NCI-H526 treated with DMSO at 0.1 percent for 48 hours (cell line): ENCODE measurements around the gene GTPBP3.
"Not testable (repeated sequence)": the region's sequence is repeated elsewhere in the genome, so short reads cannot be mapped to it uniquely, and the experiment has no call there.

Experiments used
- DNase-seq: peaks from one replicate; lab custom pipeline; 2025; lab: John Stamatoyannopoulos, UW

Gene GTPBP3

GRCh38 chr19:17336872-17337674 lies at the start of gene GTPBP3:
Gene GTPBP3, plus strand, starts transcription at chr19:17337553. Its CDS starts 59 bp downstream, at chr19:17337612.
- DNase-seq: peak; percentile 91

- DNase-seq: peak; percentile 2
Observed at GRCh38 chr19:17289489-17289888, 47.9 kb upstream of the GTPBP3 start.

- peak; percentile 40 for DNase-seq
Observed at GRCh38 chr19:17292301-17293074, 44.9 kb upstream of the GTPBP3 start.

DNA sequence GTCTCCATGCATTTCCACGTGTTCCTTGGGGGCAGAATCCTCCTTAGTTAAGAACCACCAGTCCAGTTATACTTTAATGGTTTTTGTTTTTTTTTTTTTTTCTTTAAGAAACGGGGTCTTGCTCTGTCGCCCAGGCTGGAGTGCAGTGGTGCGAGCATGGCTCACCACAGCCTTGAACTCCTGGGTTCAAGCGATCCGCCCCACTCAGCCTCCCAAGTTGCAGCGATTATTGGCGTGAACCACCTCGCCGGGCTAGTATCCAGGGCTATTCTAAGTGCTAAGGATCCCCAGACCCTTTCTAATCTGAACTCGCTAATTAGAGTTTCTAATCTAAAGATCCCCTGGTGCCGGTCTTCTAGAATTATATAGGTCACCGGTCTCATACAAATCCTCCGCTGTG lies 43.7 kb upstream of the GTPBP3 start:
- no peak for DNase-seq

- DNase-seq: no peak
Observed at GRCh38 chr19:17294051-17294891, 43.1 kb upstream of the GTPBP3 start.

GRCh38 chr19:17295551-17295950 lies 41.8 kb upstream of the GTPBP3 start:
- not testable (repeated sequence) for DNase-seq

DNA sequence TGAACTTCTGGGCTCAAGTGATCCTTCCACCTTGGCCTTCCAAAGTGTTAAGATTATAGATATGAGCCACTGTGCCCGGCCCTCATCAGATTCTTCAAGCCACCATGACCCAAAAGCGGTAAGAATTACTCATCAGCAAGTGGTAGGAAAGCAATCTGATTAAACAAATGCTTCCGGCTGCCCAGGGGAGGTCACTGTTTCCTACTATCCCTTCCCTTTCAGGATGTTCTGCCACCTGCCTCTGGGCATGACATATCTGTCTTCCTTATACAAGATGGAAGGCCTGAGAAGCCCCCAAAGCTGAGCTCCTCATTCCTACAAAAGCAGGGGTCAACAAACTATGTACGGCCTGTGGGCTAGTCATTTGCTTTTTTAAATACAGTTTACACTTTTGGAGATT lies 41.1 kb upstream of the GTPBP3 start:
- DNase-seq: no peak

GRCh38 chr19:17296976-17297375 lies 40.4 kb upstream of the GTPBP3 start:
- no peak for DNase-seq

GRCh38 chr19:17300992-17301619 lies 36.2 kb upstream of the GTPBP3 start:
- no peak for DNase-seq

GRCh38 chr19:17302391-17303166 lies 34.8 kb upstream of the GTPBP3 start:
- DNase-seq: peak; percentile 42

DNA sequence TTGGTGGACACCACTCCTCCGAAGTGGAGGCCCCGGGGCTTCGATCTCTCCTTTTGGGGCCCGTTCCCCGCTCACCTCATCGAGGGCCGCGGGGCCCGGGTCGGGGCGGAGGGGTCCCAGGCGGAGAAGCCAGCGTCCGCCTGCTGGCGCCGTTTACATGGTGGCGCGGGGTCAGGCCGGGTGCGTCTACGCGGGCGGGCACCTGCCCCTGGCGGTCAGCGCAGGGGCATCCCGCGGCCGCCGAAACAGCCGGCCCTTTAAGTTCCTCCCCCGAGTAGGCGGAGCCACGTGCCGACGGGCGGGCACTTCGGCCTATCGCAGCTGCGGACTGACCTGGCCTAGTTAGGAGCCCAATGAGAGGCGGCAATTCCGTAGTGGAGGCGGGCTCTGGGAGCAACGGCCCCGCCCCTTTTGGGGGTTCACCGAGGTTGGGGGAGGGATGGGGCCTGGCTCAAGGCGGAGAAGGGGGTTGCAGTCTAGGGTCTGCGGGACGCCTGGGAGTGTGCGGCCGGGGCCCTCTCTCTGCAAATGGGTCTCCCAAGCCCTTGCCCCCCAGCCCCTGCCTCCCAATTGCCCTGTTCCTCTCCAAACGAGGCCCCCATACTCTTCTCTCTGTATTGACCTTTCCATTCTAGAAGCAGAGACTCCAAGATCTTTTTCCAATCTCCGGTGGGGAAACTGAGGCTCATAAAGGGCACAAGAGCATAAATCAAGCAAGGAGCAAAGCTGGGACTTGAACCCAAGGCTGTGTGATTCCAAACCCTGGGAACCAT lies 34.0 kb upstream of the GTPBP3 start, which contains the start of gene ABHD8:
Gene ABHD8, minus strand, starts transcription at position 259 of the 773 bp plus-strand sequence. CDS start 1,809 bp downstream, outside the sequence.
- peak; percentile 48 for DNase-seq

DNA sequence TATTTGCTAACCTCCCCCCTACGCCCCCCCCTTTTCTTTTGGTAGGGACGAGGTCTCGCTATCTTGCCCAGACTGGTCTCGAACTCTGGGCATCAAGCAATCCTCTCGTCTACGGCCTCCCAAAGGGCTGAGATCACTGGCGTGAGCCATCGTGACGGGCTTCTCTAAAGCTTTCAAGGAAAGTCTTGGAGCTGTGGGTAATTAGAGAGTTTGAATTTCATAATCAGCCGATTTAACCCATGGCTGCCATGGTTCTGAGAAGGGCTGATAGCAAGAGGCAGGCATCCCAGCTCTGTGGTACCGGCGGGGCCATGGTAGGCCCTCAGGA lies 33.4 kb upstream of the GTPBP3 start:
- no peak for DNase-seq

- no peak for DNase-seq
Observed at GRCh38 chr19:17304386-17305215, 32.8 kb upstream of the GTPBP3 start.

GRCh38 chr19:17305216-17305516 lies 32.2 kb upstream of the GTPBP3 start:
- no peak for DNase-seq

GRCh38 chr19:17305517-17306284 lies 31.7 kb upstream of the GTPBP3 start, which contains the start of gene MRPL34:
Gene MRPL34, plus strand, starts transcription at chr19:17305872. Its CDS starts 21 bp downstream, at chr19:17305893.
- peak; percentile 92 for DNase-seq

DNA sequence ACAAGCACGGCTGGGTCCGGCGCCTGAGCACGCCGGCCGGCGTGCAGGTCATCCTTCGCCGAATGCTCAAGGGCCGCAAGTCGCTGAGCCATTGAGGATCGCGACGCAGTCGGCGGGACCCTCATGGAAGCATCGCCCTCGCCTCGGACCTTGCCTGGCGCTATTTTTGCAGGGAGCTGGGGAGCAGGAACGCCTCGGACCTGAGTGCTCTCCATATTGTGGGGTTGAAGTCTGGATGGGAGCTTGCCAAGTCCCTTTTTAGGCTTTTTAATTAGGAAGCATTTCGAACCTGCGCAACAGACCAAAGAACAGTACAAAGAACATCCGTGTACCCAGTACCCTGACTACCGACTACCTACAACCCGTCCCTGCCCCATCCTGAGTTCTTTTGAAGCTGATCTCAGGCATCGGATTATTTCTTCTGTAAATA lies 31.1 kb upstream of the GTPBP3 start:
- no peak for DNase-seq

DNA sequence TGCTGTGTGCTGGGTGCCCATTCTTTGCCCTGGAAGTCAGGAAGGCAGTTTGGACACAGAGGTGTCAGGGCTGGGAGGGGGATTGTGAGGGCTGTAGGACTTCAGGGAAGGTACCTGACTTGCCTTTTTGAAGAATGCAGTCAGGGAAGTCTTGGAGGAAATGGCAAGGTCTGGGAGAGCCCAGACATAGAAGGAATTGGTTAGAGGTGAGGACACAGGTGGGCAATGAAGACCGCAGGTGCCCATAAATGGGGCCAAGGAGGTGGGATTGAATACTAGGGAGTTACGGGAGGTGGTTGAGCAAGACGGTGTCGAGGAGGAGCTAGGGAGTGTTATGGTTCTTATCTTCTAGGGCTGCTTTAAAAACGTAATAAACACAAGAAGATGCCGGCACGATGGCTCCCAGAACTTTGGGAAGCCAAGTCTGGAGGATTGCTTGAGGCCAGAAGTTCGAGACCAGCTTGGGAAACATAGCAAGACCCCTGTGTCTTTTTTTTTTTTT lies 29.4 kb upstream of the GTPBP3 start:
- DNase-seq: no peak
